GM20000 (cell line): ENCODE measurements around the gene RGS2.

Source experiments
- DNase-seq: peaks from one replicate; pipeline ENCODE4 v3.0.0; 2012; ENCODE audit warnings: low spot score
- TF ChIP-seq, protein P1 (sequence below): IDR thresholded peaks from 2 replicates; pipeline ENCODE4 v1.5.1; 2012; ENCODE audit warnings: mild to moderate bottlenecking, control low read depth; ENCODE audit errors: extremely low read depth, missing control alignments

Gene RGS2

DNA sequence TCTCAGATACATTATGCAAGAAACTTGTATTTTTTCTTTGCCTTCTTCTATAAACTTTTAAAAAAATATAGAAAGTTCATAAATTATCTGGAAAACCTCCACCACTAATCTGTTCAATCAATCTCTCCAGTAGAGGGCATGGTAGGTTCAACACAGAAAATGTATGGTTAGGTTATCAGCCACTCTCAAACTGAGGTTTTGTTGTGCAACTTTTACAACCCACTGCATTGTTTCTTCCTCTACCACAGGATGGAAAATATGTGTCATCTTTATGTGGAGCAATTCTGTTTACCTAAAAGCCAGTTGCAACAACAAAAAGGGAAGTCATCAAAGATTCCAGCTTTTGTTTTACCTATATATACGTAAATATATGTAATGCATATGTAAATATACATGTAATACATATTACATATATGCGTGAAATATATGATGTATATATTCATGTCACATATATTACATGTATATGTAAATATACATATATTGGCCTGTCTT is 3.0 kb upstream of the RGS2 start:
- peak; percentile 67 for DNase-seq
- TF ChIP-seq, protein P1, sequence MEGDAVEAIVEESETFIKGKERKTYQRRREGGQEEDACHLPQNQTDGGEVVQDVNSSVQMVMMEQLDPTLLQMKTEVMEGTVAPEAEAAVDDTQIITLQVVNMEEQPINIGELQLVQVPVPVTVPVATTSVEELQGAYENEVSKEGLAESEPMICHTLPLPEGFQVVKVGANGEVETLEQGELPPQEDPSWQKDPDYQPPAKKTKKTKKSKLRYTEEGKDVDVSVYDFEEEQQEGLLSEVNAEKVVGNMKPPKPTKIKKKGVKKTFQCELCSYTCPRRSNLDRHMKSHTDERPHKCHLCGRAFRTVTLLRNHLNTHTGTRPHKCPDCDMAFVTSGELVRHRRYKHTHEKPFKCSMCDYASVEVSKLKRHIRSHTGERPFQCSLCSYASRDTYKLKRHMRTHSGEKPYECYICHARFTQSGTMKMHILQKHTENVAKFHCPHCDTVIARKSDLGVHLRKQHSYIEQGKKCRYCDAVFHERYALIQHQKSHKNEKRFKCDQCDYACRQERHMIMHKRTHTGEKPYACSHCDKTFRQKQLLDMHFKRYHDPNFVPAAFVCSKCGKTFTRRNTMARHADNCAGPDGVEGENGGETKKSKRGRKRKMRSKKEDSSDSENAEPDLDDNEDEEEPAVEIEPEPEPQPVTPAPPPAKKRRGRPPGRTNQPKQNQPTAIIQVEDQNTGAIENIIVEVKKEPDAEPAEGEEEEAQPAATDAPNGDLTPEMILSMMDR, result peak; percentile 9

DNA sequence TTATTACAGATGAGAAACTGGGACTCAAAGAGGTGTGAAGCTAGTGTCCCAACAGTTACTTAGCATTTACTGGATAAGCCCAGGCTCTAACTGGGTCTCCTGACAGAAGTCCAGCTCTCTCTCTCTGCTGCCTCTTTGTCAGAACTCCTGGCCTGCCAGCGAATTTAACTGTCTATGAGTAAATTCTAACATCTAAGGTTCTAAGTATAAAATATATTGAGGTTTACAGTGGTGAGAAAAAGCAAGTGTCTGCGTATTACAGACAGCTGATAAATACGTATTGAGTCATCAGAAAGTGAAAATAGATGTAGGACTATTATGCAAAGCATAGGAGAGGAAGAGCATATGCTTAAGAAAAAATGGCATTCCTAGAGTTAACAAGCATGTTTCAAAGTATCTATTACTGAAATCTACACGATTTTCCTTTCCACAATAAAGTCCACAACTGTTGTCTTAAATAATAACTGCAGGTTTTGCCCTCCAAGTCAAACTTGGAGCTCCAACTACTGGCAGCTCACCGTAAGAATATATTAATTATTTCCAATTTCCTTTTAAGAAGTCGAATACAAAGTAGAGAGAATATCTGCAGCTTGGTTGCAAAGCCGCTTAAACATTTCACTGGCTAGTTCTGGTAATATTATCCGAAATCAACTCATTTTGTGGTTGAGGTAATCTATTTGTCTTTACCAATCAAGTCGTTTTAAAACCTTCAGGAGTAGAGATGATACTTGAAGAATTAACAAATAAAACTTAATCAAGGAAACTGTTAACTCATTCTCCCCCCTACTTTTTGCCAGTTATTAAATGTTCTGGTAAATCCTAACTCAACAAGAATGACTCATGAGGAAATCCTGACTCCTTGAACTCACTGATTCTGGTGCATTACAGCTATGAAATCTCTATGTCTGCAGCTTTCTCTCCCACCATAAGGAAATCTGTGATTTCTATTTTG is 1.4 kb upstream of the RGS2 start:
- peak; percentile 41 for DNase-seq

DNA sequence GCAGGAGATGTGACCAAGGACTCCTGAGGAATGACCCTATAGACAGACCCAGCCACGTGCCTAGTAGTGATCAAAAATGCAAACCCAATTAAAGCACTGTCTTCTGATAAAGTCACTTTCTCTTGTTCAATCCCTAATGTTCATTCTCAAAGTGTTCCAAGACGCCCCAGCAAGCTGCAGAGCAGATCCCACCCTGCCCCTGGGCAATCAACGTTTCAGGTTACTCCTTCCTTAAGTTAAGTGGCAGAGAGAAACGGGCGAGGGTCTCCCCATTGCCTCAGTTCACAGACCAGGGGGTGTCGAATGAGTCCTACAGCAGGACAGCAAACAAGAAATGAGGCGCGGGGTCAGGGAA is 699 bp upstream of the RGS2 start:
- TF ChIP-seq, protein P1, result no peak
- no peak for DNase-seq

More for the DNA sequence above, 1.4 kb upstream of the RGS2 start:
- TF ChIP-seq, protein P1, result no peak

DNA sequence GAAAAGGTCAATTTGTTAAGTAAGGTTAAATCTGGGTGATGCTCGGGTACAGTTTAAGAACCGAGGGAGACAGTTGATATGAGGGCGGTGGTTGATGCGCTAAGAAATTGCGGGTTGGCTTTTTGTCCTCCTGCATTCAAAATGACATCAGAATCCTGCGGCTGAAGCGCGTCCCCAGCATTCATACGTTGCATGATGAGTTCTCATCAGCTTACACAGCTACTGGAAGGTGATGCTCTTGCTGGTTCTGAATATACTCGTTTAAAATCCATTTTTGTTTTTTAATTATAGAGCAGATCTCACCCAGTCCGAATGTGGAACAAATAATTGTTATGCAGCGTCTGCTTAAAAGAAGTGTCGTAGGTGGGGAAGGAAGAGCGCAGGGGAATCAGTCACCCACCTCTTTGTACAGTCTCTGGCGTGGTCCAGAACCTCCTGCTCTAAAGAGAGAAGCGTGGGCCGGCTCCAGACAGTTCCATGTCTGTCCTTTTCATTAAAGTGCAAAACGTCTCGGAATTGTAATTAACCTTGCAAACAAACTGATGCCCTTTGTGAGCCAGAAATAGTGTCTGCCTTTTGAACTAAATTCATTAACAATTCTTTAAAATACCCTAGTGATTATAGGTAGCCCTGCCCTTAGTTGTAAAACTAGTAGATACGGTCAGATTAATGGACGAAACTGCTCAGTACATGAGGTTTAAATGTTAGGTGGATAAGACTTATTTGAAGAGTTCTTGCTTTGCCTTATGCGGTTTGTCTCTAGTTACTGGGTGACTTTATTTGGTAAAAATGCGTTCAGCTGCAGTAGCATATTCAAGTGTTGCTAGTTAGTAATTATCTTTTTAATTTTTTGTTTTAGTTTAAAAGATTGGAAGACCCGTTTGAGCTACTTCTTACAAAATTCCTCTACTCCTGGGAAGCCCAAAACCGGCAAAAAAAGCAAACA is 741 bp downstream of the RGS2 start:
- peak; percentile 15 for DNase-seq

DNA sequence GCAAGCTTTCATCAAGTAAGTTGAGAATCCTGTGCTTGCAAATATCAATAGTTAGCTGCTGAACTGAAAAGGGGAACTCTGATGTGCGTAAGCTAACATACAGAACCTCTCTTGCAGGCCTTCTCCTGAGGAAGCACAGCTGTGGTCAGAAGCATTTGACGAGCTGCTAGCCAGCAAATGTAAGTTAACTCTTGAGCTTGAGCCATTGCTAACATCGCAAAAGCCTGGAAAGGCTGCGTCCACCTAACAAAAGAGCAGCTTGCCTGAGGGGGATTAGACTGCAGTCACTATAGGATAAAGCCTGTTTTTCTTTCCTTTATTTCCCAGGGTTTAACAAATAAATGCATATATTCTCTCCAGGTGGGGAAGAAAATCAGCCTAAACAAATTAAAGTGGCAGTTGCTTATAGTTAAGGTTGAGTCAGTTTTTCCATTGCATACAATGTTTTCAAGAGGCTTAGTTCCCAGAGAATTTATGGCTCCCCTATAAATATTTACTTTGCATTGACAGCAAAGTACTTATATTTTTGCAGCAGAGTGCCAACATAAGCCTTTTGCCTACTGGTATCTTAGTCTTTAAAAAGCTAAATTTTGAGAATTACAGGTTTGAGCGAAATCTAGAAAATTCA is 1.5 kb downstream of the RGS2 start:
- peak; percentile 37 for DNase-seq
- TF ChIP-seq, protein P1, result no peak

More for the DNA sequence above, 741 bp downstream of the RGS2 start:
- TF ChIP-seq, protein P1, result no peak

DNA sequence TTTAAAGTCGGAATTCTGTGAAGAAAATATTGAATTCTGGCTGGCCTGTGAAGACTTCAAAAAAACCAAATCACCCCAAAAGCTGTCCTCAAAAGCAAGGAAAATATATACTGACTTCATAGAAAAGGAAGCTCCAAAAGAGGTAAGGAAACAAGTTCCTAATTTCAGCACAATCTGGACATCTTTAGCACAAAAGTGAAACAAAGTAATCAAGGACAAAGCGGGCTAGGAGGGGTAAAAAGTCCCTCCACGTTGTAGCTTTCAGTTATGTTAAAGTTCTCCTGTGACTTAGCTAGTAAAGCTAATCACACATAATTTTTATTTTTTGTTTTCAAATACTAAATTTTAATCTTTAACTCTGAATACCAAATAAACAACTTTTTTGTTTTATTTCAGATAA is 2.2 kb downstream of the RGS2 start:
- TF ChIP-seq, protein P1, result no peak
- no peak for DNase-seq
